Pancreas (tissue), 10 donors: ENCODE results near the gene GSAP. TPM values are rescaled to one million over a fixed set of nuclear protein-coding genes. Genes with fewer than 3 reads are reported as not detected.

ENCODE experiments used
- ATAC-seq, 4 donors: fragments of 200-7000 bp; cut with Tn5 transposase; one replicate each; pipeline versions ENCODE4 v1.8.0 to v1.9.1; 2020; ENCODE audit warnings: mild to moderate bottlenecking in 4 of 4, moderate library complexity in 4 of 4
- DNase-seq, 6 donors: peaks; one replicate each; pipeline ENCODE4 v3.0.0-alpha.2; 2020
- FAIRE-seq: peaks from 2 replicates; lab custom pipeline; 2012; peaks lifted over from hg19 to GRCh38; lab: Jason Lieb, UNC
- H3K27ac ChIP-seq, 4 donors: fragments of 200-600 bp; sonication (generic); 1 replicate in 3 of 4; 2 replicates in 1 of 4; pipeline versions ENCODE4 v1.5.0 to v1.8.0; 2020
- H3K27me3 ChIP-seq, 4 donors: fragments of 200-600 bp; one replicate each; pipeline ENCODE4 v1.8.0; 2021
- H3K36me3 ChIP-seq, 3 donors: fragments of 200-600 bp; sonication (generic) in 1 of 3; one replicate each; pipeline versions ENCODE4 v1.5.0 to v1.8.0; 2020 to 2021
- H3K4me1 ChIP-seq, 3 donors: fragments of 200-600 bp; one replicate each; pipeline ENCODE4 v1.8.0; 2021
- H3K4me3 ChIP-seq, 4 donors: fragments of 200-600 bp; sonication (generic) in 2 of 4; one replicate each; pipeline versions ENCODE4 v1.5.0 to v1.8.0; 2020 to 2021
- H3K9me3 ChIP-seq, 4 donors: fragments of 200-600 bp; one replicate each; pipeline ENCODE4 v1.8.0; 2021
- WGBS, 2 donors: extraction: QIAGEN DNeasy Blood & Tissue Kit; methylation state at CpG; one replicate each; pipeline ENCODE4 v1.1.7; 2013; 5-methylcytosine and 5-hydroxymethylcytosine counted together
- intact Hi-C, 3 donors: fragments of 100-400 bp; cut with DNase I; formaldehyde crosslinking; loops; one replicate each; pipeline versions ENCODE4 v1.11.1 to v1.14.2; 2022
- polyA plus RNA-seq, 2 donors: library from polyadenylated mRNA; stranded (reverse); fragments of 200-250 nt; gene quantifications; one replicate each; pipeline ENCODE4 v1.2.3, GENCODE V29; 2013
- total RNA-seq, 6 donors: library from RNA; stranded (reverse); fragmentation: NEBNext Ultra II Directional in 4 of 6; extraction: Animal tissue kit (Norgen Biotek cat#: 25700) in 4 of 6; gene quantifications; one replicate each; pipeline versions ENCODE4 v1.2.1 to v1.2.4, GENCODE V29; 2021 to 2023
- TF ChIP-seq, protein P1 (sequence below), 4 donors: fragments of 200-600 bp; sonication (generic) in 3 of 4; IDR thresholded peaks; one replicate each; pipeline versions ENCODE4 v1.5.0 to v1.8.0; 2021; ENCODE audit warnings: antibody characterized with exemption in 4 of 4
- donor health status: healthy with polysubstance abuse.
- donor health status: DM: no; HTN: no; CAD: no; lungs with moderate emphysema.
- donor health status: DM: no; HTN: no; CAD: no.
- donor health status: control.
- donor health status: control.
- donor health status: Bipolar disorder and iron deficiency.
- donor health status: DM: yes; HTN: yes; CAD: no.
- donor health status: DM: no; HTN: no; CAD: no.
- donor health status: DM: no; HTN: no; CAD: no.
- donor health status: DM: yes; HTN: yes; CAD: no.

The GSAP gene
- total and polyA plus RNA-seq, 8 donors: 5.3 to 22.7 (median 8.7) TPM

- Histone ChIP-seq H3K27me3 (no peaks in the 10 kb centered on the region), H3K4me1 (no peaks in the 10 kb centered on the region), H3K4me3 (no peak overlapping the region), H3K36me3 (no peaks in the 10 kb centered on the region), H3K27ac (no peak overlapping the region), H3K9me3 (no peaks in the 10 kb centered on the region)
- intact Hi-C loops: no loop called here
- ATAC-seq: no peak
- TF ChIP-seq, protein P1, sequence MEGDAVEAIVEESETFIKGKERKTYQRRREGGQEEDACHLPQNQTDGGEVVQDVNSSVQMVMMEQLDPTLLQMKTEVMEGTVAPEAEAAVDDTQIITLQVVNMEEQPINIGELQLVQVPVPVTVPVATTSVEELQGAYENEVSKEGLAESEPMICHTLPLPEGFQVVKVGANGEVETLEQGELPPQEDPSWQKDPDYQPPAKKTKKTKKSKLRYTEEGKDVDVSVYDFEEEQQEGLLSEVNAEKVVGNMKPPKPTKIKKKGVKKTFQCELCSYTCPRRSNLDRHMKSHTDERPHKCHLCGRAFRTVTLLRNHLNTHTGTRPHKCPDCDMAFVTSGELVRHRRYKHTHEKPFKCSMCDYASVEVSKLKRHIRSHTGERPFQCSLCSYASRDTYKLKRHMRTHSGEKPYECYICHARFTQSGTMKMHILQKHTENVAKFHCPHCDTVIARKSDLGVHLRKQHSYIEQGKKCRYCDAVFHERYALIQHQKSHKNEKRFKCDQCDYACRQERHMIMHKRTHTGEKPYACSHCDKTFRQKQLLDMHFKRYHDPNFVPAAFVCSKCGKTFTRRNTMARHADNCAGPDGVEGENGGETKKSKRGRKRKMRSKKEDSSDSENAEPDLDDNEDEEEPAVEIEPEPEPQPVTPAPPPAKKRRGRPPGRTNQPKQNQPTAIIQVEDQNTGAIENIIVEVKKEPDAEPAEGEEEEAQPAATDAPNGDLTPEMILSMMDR (IDR thresholded peaks at IDR 0.05): no peak
- whole genome bisulfite sequencing, 2 donors: 94 to 96% methylated on average over 2 of the region's 2 CpGs
- FAIRE-seq: no peak
- no peak for DNase-seq
Observed at GRCh38 chr7:77266291-77266794, 149.8 kb downstream of the GSAP start.

DNA sequence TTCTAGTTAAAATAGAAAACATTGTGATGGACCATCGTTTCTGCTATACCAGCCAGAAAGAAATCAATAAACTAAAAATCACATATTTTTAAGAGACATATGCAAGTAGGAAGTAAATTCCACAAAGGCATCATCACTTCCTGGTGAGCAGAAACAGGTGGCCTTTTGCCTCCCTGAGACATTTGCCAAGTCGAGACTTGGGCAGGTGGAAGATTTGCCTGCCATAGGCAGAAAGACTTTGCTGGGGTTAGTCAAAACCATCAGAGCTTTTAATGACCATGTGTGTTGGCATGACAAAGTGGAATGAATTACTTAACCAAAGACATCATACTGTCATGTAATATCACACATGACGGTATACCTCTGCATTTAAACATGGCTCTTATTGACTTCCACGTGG, 150.5 kb downstream of the GSAP start:
- WGBS, 2 donors: 68 to 77% methylated on average over 4 of the region's 4 CpGs
- DNase-seq (no peak), FAIRE-seq (no peak), ATAC-seq (no peak)
- no peaks in the 10 kb centered on the region for H3K36me3 ChIP-seq
- no peaks in the 10 kb centered on the region for H3K4me1 ChIP-seq
- H3K27me3 ChIP-seq: no peaks in the 10 kb centered on the region
- TF ChIP-seq, protein P1 (IDR thresholded peaks at IDR 0.05): no peak
- intact Hi-C loops: no loop called here
- H3K27ac ChIP-seq: no peak overlapping the region
- no peak overlapping the region for H3K4me3 ChIP-seq
- H3K9me3 ChIP-seq: no peaks in the 10 kb centered on the region

DNA sequence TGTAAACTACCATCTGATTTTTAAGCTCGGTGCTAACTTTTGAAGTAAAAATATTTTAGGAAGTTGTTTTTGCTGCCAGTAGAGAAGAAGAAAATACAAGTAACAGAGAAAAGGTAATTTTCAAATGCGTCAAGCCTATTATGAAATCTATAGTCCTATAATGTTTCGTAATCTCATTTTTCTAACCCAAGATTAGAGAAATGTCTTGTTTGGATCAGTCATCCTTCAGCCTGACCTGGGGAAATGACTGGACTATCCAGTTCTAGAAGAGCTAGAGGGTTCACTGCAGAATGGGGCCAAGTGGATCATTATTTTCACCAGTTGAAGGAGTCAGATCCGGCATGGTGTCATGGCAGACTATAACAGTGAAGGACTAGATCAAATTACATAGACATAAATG, 153.8 kb downstream of the GSAP start:
- Histone ChIP-seq H3K27me3 (no peaks in the 10 kb centered on the region), H3K36me3 (no peaks in the 10 kb centered on the region), H3K4me1 (no peaks in the 10 kb centered on the region), H3K27ac (no peak overlapping the region), H3K4me3 (no peak overlapping the region), H3K9me3 (no peaks in the 10 kb centered on the region)
- FAIRE-seq: no peak
- no peak for ATAC-seq
- WGBS, 2 donors: 95 to 97% methylated on average over 4 of the region's 4 CpGs
- intact Hi-C loops: no loop called here
- TF ChIP-seq, protein P1 (IDR thresholded peaks at IDR 0.05): no peak
- no peak for DNase-seq

Other genes starting within 250 kb of the GSAP start
- gene FGL2, start 216.5 kb downstream of the GSAP start, total RNA-seq: 10 to 100 TPM in 1 of 6 donors, 1 to 10 TPM in 5; 1.3 to 11.8 (median 4.2) TPM
- 1 to 10 TPM in 1 of 2 donors, under 1 TPM in 1; 0.68 to 2.4 TPM for gene FGL2, start 216.5 kb downstream of the GSAP start, polyA plus RNA-seq
- 10 to 100 TPM; 12.0 to 42.9 (median 18.8) TPM for gene PTPN12, start 120.9 kb upstream of the GSAP start, total RNA-seq
- gene PTPN12, start 120.9 kb upstream of the GSAP start, polyA plus RNA-seq: 10 to 100 TPM; 23.0 to 24.3 TPM